Adipose tissue (tissue), 3 donors: ENCODE measurements around the gene HSPB6. TPM values are rescaled to one million over a fixed set of nuclear protein-coding genes. Genes with fewer than 3 reads are reported as not detected.
A peak's percentile ranks its signal among the peaks of the same experiment; 100 is the strongest.
"Not testable (repeated sequence)": the region's sequence is repeated elsewhere in the genome, so short reads cannot be mapped to it uniquely, and the experiment has no call there.

Experiments
- H3K27ac ChIP-seq: one replicate; pipeline ENCODE4 v1.5.1; 2013; ENCODE audit warnings: low read depth, low read length
- WGBS, 3 donors: extraction: QIAGEN DNeasy Blood & Tissue Kit; methylation state at CpG; one replicate each; pipeline ENCODE4 v1.1.7; 2013; 5-methylcytosine and 5-hydroxymethylcytosine counted together
- polyA plus RNA-seq, 3 donors: library from polyadenylated mRNA; stranded (reverse); fragments of 200-250 nt; gene quantifications; one replicate each; pipeline ENCODE4 v1.2.3, GENCODE V29; 2013
- donor health status: healthy with polysubstance abuse.
- donor health status: Bipolar disorder and iron deficiency.
- donor health status: healthy.

HSPB6 gene
- polyA plus RNA-seq = 100 to 1,000 TPM in 2 of 3 donors, 10 to 100 TPM in 1; 63.3 to 608 (median 552) TPM

DNA sequence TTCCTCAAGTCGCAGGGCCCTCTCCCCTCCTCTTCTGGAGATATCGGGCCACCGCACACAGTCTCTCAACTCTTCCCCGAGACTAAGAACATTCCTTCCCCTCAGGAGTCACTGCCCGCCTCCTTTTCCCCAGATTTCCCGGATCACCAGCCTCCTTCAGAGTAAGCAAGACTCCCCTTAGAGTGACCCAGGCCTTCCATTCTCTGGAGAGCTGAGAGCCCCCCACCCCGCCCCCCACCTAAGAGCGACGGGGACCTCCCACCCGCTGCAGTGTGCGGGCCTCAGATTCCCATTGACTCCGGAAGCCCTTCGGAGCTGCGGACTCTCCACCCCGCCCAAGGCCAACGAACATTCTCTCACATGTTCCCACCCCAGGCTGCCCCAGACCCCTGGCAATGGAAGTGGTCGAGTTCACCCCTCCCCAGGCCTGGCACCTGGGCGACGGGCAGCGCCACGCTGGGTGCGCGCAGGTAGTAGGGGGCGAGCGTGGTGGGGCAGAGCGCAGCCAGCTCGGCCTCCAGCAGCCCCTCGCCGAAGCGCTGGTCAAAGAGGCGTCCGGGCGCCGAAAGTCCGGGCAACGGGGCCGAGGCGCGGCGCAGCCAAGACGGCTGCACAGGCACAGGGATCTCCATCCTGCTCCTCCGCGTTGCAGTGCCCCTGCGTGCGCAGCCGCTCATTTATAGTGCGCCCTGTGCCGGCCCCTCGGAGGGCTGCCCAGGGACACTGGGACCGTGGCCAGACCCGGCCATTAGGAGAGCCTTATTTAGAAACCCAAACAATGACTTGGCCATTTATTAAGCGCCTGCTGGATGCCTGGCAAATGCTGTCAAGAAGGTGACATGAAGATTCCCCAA, at the start of gene HSPB6:
TSS of gene HSPB6 (minus strand) at position 653 of the 854 bp plus-strand sequence. CDS start at position 632, 21 bp downstream.
- 6 to 15% (median 8%) methylated on average over 39 to 52 of the region's 52 CpGs for WGBS, 3 donors
- H3K27ac ChIP-seq = peak within 1 kb of the TSS; percentile 94

DNA sequence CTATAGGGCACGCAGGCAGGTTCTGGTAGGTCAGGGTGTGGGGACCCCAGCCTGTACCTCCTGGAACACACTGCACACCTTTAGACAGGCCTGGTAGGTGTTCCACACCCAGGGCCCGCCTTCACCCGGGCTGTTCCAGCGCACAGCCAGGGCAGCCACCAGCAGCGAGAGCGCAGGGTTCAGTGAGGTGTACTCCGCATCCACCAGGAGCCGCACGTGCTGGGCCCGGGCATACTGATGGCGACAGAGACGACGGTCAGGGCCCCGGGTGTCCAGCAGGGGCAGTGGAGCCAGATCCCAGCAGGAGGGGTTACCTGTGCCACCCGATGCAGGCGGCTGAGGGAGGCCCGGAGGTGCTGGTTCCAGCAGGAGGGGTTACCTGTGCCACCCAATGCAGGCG, 49.8 kb upstream of the HSPB6 start:
- H3K27ac ChIP-seq = no peak overlapping the region
- whole genome bisulfite sequencing, 3 donors = 80 to 92% (median 89%) methylated on average over 18 of the region's 18 CpGs

DNA sequence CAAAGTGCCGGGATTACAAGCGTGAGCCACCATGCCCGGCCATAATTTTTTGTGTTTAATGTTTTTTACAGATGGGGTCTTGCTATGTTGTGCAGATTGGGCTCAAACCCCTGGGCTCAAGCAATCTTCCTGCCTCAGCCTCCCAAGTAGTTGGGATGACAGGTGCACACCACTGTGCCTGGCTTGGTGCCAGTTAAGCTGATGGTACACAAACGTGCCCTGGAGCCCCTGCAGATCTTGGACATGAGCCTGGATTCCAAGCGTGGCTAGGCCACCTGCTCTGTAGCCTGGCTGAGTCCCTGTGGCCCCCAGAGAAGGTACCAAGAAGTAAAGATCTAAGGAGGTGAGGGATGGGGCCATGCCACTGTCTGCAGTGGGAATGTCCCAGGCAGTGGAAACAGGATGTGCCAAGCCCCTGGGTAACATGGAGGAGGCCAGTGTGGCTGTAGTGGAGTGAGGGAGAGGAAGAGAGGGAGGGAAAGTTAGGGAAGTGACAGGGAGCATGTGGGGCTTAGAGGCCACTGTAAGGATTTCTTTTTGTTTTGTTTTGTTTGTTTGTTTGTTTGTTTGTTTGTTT, 48.8 kb upstream of the HSPB6 start:
- no peak overlapping the region for H3K27ac ChIP-seq
- 60 to 69% (median 67%) methylated on average over 5 of the region's 5 CpGs for WGBS, 3 donors

- WGBS, 3 donors = 51 to 79% (median 59%) methylated on average over 3 of the region's 3 CpGs
- H3K27ac ChIP-seq = no peak overlapping the region
Measured at GRCh38 chr19:35801828-35802227, 45.0 kb upstream of the HSPB6 start.

- H3K27ac ChIP-seq = no peak overlapping the region
- 3 to 28% (median 11%) methylated on average over 11 to 15 of the region's 15 CpGs for WGBS, 3 donors
Measured at GRCh38 chr19:35797663-35798062, 40.8 kb upstream of the HSPB6 start.

DNA sequence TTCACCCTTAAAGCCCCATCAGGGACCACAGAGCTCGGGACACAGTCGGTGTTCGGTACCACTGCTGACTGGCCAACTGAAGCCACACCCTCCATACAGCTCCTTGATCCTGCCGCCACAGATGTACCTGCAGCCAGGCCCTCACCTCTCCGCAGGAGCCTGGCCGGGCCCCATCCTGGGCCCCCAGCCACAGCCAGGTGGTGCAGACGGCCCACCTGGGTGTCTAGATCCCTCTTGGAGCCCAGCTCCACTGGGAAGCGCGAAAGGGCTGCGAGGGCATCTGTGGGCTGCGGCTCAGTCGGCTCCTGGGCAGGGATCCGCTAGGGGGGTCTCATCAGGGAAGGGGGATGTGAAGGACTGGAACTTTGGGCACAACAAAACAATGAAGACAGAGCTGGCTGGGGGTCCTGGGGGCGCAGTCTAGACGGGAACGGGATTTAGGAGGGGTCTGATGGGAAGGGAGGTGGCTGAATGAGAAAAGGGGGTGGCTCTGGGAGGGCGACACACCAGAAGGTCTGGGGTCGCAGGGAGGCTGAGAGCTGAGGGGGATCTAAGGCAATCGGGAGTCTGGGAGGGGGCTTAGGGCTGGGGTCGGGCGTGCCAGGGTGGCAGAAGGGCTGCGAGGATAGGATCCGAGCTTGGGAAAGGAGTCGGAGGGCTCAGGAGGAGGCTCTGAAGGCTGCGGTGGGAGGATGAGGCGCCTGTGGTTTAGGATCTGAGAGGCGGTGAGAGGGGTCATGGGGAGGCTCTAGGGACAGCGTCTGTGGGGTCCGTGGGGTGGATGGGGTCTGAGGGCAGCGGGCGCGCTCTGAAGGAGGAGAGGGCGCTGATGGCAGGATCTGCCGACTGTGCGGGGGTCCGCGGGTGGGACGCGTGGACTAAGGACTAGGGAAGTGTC, 40.1 kb upstream of the HSPB6 start:
- 15 to 31% (median 16%) methylated on average over 39 of the region's 39 CpGs for whole genome bisulfite sequencing, 3 donors
- H3K27ac ChIP-seq = no peak overlapping the region

DNA sequence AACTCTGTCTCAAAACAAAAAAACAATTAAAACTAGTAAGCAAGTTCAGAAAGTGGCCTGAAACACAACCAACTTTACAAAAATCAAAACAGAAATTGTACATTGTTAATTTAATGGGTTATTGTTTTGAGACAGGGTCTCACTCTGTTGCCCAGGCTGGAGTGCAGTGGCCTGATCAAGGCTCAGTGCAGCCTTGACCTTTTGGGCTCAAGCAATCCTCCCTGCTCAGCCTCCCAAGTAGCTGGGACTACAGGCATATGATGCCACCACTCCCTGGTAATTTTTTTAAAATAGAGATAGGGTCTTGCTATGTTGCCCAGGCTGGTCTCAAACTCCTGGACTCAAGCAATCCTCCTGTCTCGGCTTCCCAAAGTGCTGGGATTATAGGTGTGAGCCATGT, 38.7 kb upstream of the HSPB6 start:
- 81 to 96% (median 94%) methylated on average over 1 of the region's 1 CpG for WGBS, 3 donors
- not testable (repeated sequence) for H3K27ac ChIP-seq

GRCh38 chr19:35793381-35794165, 36.7 kb upstream of the HSPB6 start:
- 62 to 87% (median 72%) methylated on average over 7 of the region's 7 CpGs for WGBS, 3 donors
- no peak overlapping the region for H3K27ac ChIP-seq

DNA sequence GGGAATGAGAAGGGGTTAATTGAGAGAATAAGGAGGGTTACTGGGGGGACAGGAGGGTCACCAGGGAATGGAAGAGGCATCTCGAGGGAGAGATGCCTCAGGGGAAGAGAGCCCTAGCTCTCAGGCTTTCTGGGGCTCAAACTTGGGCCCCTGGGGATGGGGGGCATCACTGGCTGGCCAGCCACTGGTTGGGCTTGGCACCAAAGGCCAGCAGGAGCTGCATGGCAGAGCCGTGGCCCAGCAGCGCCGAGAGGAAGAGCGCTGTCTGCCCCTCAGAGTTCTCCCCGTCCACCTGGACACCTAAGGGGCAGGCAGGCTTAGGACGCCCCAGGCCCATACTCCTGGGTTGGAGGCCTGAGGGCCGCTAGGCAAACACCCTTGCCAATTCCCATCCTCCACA, 36.1 kb upstream of the HSPB6 start:
- H3K27ac ChIP-seq = no peak overlapping the region
- WGBS, 3 donors = 74 to 90% (median 79%) methylated on average over 8 of the region's 8 CpGs

DNA sequence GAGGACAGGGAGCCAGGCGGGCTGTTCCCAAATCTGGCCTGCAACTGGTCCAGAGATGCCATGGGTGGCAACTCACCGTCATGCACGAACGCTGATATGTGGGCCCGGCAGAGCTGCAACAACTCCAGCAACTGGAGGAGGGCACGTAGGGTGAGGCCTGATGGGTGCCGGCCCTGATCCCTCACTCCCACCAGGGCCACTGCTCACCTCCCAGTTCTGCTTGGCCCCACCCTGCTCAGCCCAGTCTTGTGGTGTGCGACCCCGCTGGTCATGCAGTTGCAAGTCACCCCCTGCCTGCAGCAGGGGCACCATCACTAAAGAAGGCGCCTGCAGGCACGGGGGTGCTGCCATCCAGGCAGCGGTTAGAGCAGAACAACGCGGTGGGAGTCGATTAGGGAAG, 35.5 kb upstream of the HSPB6 start:
- 86 to 90% (median 88%) methylated on average over 14 to 15 of the region's 15 CpGs for WGBS, 3 donors
- H3K27ac ChIP-seq = no peak overlapping the region

- WGBS, 3 donors = 84 to 90% (median 88%) methylated on average over 6 to 9 of the region's 9 CpGs
Measured at GRCh38 chr19:35791814-35792279, 35.0 kb upstream of the HSPB6 start.

GRCh38 chr19:35790981-35791813, 34.4 kb upstream of the HSPB6 start:
- 45 to 76% (median 66%) methylated on average over 20 of the region's 20 CpGs for WGBS, 3 donors
- H3K27ac ChIP-seq = no peak overlapping the region

More at GRCh38 chr19:35791814-35792279, 35.0 kb upstream of the HSPB6 start:
- no peak overlapping the region for H3K27ac ChIP-seq

GRCh38 chr19:35789978-35790944, 33.4 kb upstream of the HSPB6 start:
- WGBS, 3 donors = 85 to 93% (median 85%) methylated on average over 17 to 19 of the region's 19 CpGs
- no peak overlapping the region for H3K27ac ChIP-seq

DNA sequence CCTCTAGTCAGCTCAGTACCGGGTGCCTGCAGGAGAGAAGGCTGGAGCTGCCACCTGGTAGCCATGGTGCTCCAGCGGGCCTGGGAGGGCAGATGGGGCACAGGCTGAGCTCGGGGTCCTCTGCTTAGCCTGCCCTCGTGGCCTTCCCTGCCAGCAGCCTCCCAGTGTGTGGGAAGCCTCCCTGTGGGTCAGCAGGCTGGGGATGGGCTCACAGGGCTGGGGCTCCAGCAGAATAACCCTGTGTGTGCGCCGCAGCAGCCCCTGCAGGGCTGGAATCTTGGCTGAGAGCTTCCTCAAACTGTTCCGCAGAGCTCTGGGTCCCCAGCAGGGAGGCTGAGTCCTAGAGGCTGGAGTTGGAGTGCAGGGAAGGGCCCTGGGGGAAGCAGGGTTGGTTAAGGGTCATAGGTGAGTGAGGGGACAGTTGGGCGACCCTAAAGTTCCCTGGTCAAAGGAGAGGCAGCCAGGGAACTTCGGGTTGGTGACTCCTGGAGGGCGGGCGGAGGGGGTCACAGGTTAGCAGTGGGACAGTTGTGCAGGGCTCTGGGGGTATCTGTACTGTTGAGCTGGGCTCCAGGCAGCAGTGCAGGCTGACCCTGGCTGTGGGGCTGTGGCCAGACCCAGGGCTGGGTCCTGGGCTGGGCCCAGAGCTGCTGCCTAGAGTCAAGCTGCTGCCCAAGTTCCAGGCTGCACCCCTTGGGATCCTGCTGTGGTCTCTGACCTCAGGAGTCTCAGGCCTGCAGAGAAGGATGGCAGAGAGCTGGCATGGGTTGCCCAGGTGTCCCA, 32.6 kb upstream of the HSPB6 start:
- H3K27ac ChIP-seq = no peak overlapping the region
- 85 to 90% (median 88%) methylated on average over 11 of the region's 11 CpGs for whole genome bisulfite sequencing, 3 donors

GRCh38 chr19:35788205-35788960, 31.6 kb upstream of the HSPB6 start:
- no peak overlapping the region for H3K27ac ChIP-seq
- WGBS, 3 donors = 82 to 85% (median 83%) methylated on average over 12 of the region's 12 CpGs
